Neural progenitor cell (in vitro differentiated cells): ENCODE data around the gene WRAP73. TPM values are rescaled to one million over a fixed set of nuclear protein-coding genes. Genes with fewer than 3 reads are reported as not detected.

Experiments used
- DNase-seq: peaks from one replicate; pipeline ENCODE4 v3.0.0-alpha.2; 2016; ENCODE audit warnings: low spot score
- H2AFZ ChIP-seq: fragments of 200-600 bp; sonication (generic); replicated peaks from 2 replicates; pipeline ENCODE4 v1.6.1; 2016; ENCODE audit warnings: antibody characterized with exemption
- H3F3A ChIP-seq: fragments of 200-600 bp; sonication (generic); 2 replicates; pipeline ENCODE4 v1.6.1; 2016; ENCODE audit warnings: antibody characterized with exemption, low read depth
- H3K27ac ChIP-seq: fragments of 200-600 bp; sonication (generic); 2 replicates; pipeline ENCODE4 v1.5.1; 2016; ENCODE audit warnings: mild to moderate bottlenecking
- H3K27me3 ChIP-seq: fragments of 200-600 bp; sonication (generic); 2 replicates; pipeline ENCODE4 v1.6.1; 2016; ENCODE audit warnings: mild to moderate bottlenecking, moderate library complexity
- H3K36me3 ChIP-seq: fragments of 200-600 bp; sonication (generic); 2 replicates; pipeline ENCODE4 v1.5.1; 2016
- H3K4me1 ChIP-seq: fragments of 200-600 bp; sonication (generic); 2 replicates; pipeline ENCODE4 v1.6.1; 2016; ENCODE audit warnings: mixed run types
- H3K4me2 ChIP-seq: fragments of 200-600 bp; sonication (generic); 2 replicates; pipeline ENCODE4 v1.6.1; 2016
- H3K4me3 ChIP-seq: fragments of 200-600 bp; sonication (generic); 2 replicates; pipeline ENCODE4 v1.5.1; 2016
- H3K79me2 ChIP-seq: fragments of 200-600 bp; sonication (generic); 2 replicates; pipeline ENCODE4 v1.6.1; 2016; ENCODE audit warnings: low read depth
- H3K9ac ChIP-seq: fragments of 200-600 bp; sonication (generic); 2 replicates; pipeline ENCODE4 v1.6.1; 2016
- H3K9me3 ChIP-seq: fragments of 200-600 bp; sonication (generic); 2 replicates; pipeline ENCODE4 v1.5.1; 2016; ENCODE audit warnings: low read depth
- H4K20me1 ChIP-seq: fragments of 200-600 bp; sonication (generic); 2 replicates; pipeline ENCODE4 v1.6.1; 2016; ENCODE audit warnings: low read depth
- H3K27ac Mint-ChIP-seq: 3 replicates; pipeline ENCODE4 v1.8.0; 2021; ENCODE audit warnings: mixed read lengths
- H3K27me3 Mint-ChIP-seq: 2 replicates; pipeline ENCODE4 v1.8.0; 2022; ENCODE audit warnings: low read depth, mild to moderate bottlenecking, inconsistent platforms, moderate library complexity, mixed read lengths; ENCODE audit not compliant: insufficient read depth
- H3K36me3 Mint-ChIP-seq: 3 replicates; pipeline ENCODE4 v1.8.0; 2021; ENCODE audit warnings: mixed read lengths
- H3K4me1 Mint-ChIP-seq: 3 replicates; pipeline ENCODE4 v1.8.0; 2021; ENCODE audit warnings: mixed read lengths
- H3K4me3 Mint-ChIP-seq: 3 replicates; pipeline ENCODE4 v1.8.0; 2021; ENCODE audit warnings: mild to moderate bottlenecking, moderate library complexity, mixed read lengths
- H3K9me3 Mint-ChIP-seq: 3 replicates; pipeline ENCODE4 v1.8.0; 2020; ENCODE audit warnings: mixed read lengths
- CTCF ChIP-seq: fragments of 200-600 bp; sonication (generic); IDR thresholded peaks from 2 replicates; pipeline ENCODE4 v1.5.1; 2017; ENCODE audit warnings: antibody characterized with exemption, mild to moderate bottlenecking
- EZH2 ChIP-seq: fragments of 200-600 bp; sonication (generic); IDR thresholded peaks from 2 replicates; pipeline ENCODE4 v1.6.1; 2017; ENCODE audit warnings: antibody characterized with exemption, mild to moderate bottlenecking, moderate library complexity
- EZH2phosphoT487 ChIP-seq: fragments of 200-600 bp; sonication (generic); IDR thresholded peaks from 2 replicates; pipeline ENCODE4 v1.6.1; 2017; ENCODE audit warnings: antibody characterized with exemption
- total RNA-seq: library from RNA; depleted of rRNA; stranded (reverse); fragments of >200 nt; gene quantifications from 2 replicates; pipeline ENCODE4 v1.2.3, GENCODE V29; 2015; ENCODE audit warnings: low replicate concordance

The WRAP73 gene
- total RNA-seq, 1 donor from 2014 or later, result 12.0 TPM

GRCh38 chr1:3603156-3603555 is 46.7 kb downstream of the WRAP73 start:
- Mint-ChIP-seq H3K9me3 (no peaks in the 10 kb centered on the region), H3K27ac (no peak overlapping the region), H3K4me1 (peaks cover 19% of the 10 kb centered on the region), H3K27me3 (peaks cover 2% of the 10 kb centered on the region), H3K4me3 (no peak overlapping the region), H3K36me3 (peaks cover 2% of the 10 kb centered on the region)
- Histone ChIP-seq H3K4me2 (no peak overlapping the region), H3K27ac (no peak overlapping the region), H3K79me2 (peaks cover 1% of the 10 kb centered on the region), H4K20me1 (peaks cover 18% of the 10 kb centered on the region), H3K36me3 (no peaks in the 10 kb centered on the region), H2AFZ (no peak overlapping the region), H3K27me3 (no peaks in the 10 kb centered on the region), H3K9me3 (no peaks in the 10 kb centered on the region), H3K4me3 (no peak overlapping the region), H3K9ac (no peak overlapping the region), H3F3A (no peaks in the 10 kb centered on the region), H3K4me1 (peaks cover 21% of the 10 kb centered on the region)
- no peak for DNase-seq
- TF ChIP-seq EZH2phosphoT487, result no peak
- no peak for TF ChIP-seq EZH2
- TF ChIP-seq CTCF, result no peak

GRCh38 chr1:3602375-3602774 is 47.5 kb downstream of the WRAP73 start:
- Mint-ChIP-seq H3K9me3 (no peaks in the 10 kb centered on the region), H3K27me3 (peaks cover 2% of the 10 kb centered on the region), H3K4me1 (peaks cover 21% of the 10 kb centered on the region), H3K36me3 (peaks cover 2% of the 10 kb centered on the region), H3K27ac (no peak overlapping the region), H3K4me3 (no peak overlapping the region)
- no peak for DNase-seq
- no peak overlapping the region for H3K9ac ChIP-seq
- no peak overlapping the region for H2AFZ ChIP-seq
- H3K27me3 ChIP-seq, result no peaks in the 10 kb centered on the region
- H3K36me3 ChIP-seq, result no peaks in the 10 kb centered on the region
- peaks cover 21% of the 10 kb centered on the region for H3K4me1 ChIP-seq
- no peaks in the 10 kb centered on the region for H3K9me3 ChIP-seq
- peaks cover 10% of the 10 kb centered on the region for H4K20me1 ChIP-seq
- H3K4me2 ChIP-seq, result no peak overlapping the region
- no peak for TF ChIP-seq EZH2phosphoT487
- no peak for TF ChIP-seq EZH2
- TF ChIP-seq CTCF, result no peak
- H3K79me2 ChIP-seq, result no peaks in the 10 kb centered on the region
- no peak overlapping the region for H3K27ac ChIP-seq
- H3K4me3 ChIP-seq, result no peak overlapping the region
- no peaks in the 10 kb centered on the region for H3F3A ChIP-seq

GRCh38 chr1:3601743-3602142 is 48.2 kb downstream of the WRAP73 start:
- no peaks in the 10 kb centered on the region for H3K79me2 ChIP-seq
- H2AFZ ChIP-seq, result no peak overlapping the region
- no peaks in the 10 kb centered on the region for H3K36me3 ChIP-seq
- H4K20me1 ChIP-seq, result peaks cover 4% of the 10 kb centered on the region
- TF ChIP-seq EZH2 (no peak), EZH2phosphoT487 (no peak), CTCF (no peak)
- no peak overlapping the region for H3K4me3 Mint-ChIP-seq
- no peak overlapping the region for H3K9ac ChIP-seq
- H3K4me1 Mint-ChIP-seq, result peaks cover 21% of the 10 kb centered on the region
- no peak for DNase-seq
- H3K4me3 ChIP-seq, result no peak overlapping the region
- peak overlapping the region; percentile 31 for H3K27ac Mint-ChIP-seq
- H3K9me3 ChIP-seq, result no peaks in the 10 kb centered on the region
- H3K4me1 ChIP-seq, result peaks cover 21% of the 10 kb centered on the region
- H3K9me3 Mint-ChIP-seq, result no peaks in the 10 kb centered on the region
- no peak overlapping the region for H3K27ac ChIP-seq
- H3K4me2 ChIP-seq, result no peak overlapping the region
- H3K36me3 Mint-ChIP-seq, result peaks cover 2% of the 10 kb centered on the region
- H3F3A ChIP-seq, result no peaks in the 10 kb centered on the region
- H3K27me3 ChIP-seq, result no peaks in the 10 kb centered on the region
- H3K27me3 Mint-ChIP-seq, result no peaks in the 10 kb centered on the region
